T-cell (primary cell): ENCODE results near the gene TMOD2. TPM values are rescaled to one million over a fixed set of nuclear protein-coding genes. Genes with fewer than 3 reads are reported as not detected.
"Not testable (repeated sequence)": the region's sequence is repeated elsewhere in the genome, so short reads cannot be mapped to it uniquely, and the experiment has no call there.

ENCODE experiments used
- ATAC-seq, 4 experiments: fragments of 200-7000 bp in 3 of 4; fragments of 150-1000 bp in 1 of 4; cut with Tn5 transposase; replicated peaks in 1 of 4; 1 replicate in 3 of 4; 2 replicates in 1 of 4; pipeline ENCODE4 v1.10.0; 2021; ENCODE audit warnings: moderate library complexity in 3 of 4, mild to moderate bottlenecking in 2 of 4, moderate number of reproducible peaks in 1 of 4
- CTCF ChIA-PET, 2 donors: fragments of 300-600 bp; sonication (Branson Sonifier 250); formaldehyde crosslinking; loops; one replicate each; lab custom pipeline; 2022; ENCODE audit warnings: antibody characterized with exemption in 2 of 2; lab: Charles Lee
- POLR2A ChIA-PET, 2 donors: fragments of 300-600 bp; sonication (Branson Sonifier 250); formaldehyde crosslinking; loops; one replicate each; lab custom pipeline; 2022; ENCODE audit warnings: antibody characterized with exemption in 2 of 2; lab: Charles Lee
- DNase-seq, 35 experiments: peaks; one replicate each; pipeline versions ENCODE4 v3.0.0 to v3.0.0-alpha.2; 2013 to 2023
- H3K27ac ChIP-seq: one replicate; pipeline ENCODE4 v1.5.1; 2013; ENCODE audit warnings: low read length
- H3K27me3 ChIP-seq, 2 experiments: replicated peaks in 1 of 2; 1 replicate in 1 of 2; 2 replicates in 1 of 2; pipeline versions ENCODE4 v1.6.1 to v1.7.0; 2013; ENCODE audit warnings: low read length in 1 of 2, mixed read lengths in 1 of 2; ENCODE audit not compliant: control insufficient read depth in 2 of 2, insufficient read depth in 2 of 2; ENCODE audit errors: extremely low read depth in 1 of 2
- H3K36me3 ChIP-seq, 2 donors: 1 replicate in 1 of 2; 2 replicates in 1 of 2; pipeline versions ENCODE4 v1.6.1 to v1.7.0; 2013; ENCODE audit warnings: low read length in 1 of 2; ENCODE audit not compliant: control insufficient read depth in 2 of 2, insufficient read depth in 1 of 2; ENCODE audit errors: extremely low read depth in 1 of 2
- H3K4me1 ChIP-seq, 2 experiments: 1 replicate in 1 of 2; 2 replicates in 1 of 2; pipeline versions ENCODE4 v1.6.1 to v1.7.0; 2013; ENCODE audit warnings: low read length in 2 of 2, mixed read lengths in 1 of 2; ENCODE audit not compliant: insufficient read depth in 2 of 2, control insufficient read depth in 1 of 2; ENCODE audit errors: extremely low read depth in 1 of 2
- H3K4me3 ChIP-seq, 2 donors: 1 replicate in 1 of 2; 2 replicates in 1 of 2; pipeline versions ENCODE4 v1.5.1 to v1.7.0; 2013; ENCODE audit warnings: mild to moderate bottlenecking in 2 of 2, low read length in 1 of 2, moderate library complexity in 1 of 2; ENCODE audit not compliant: control insufficient read depth in 1 of 2; ENCODE audit errors: extremely low read depth in 1 of 2
- H3K9me3 ChIP-seq: 2 replicates; pipeline ENCODE4 v1.7.0; 2013
- H3K27ac Mint-ChIP-seq, 2 donors: one replicate each; pipeline ENCODE4 v1.8.0; 2020 to 2021; ENCODE audit warnings: mild to moderate bottlenecking in 2 of 2, mixed read lengths in 2 of 2
- H3K27me3 Mint-ChIP-seq, 2 donors: one replicate each; pipeline ENCODE4 v1.8.0; 2021 to 2022; ENCODE audit warnings: mixed read lengths in 2 of 2
- H3K36me3 Mint-ChIP-seq: one replicate; pipeline ENCODE4 v1.8.0; 2021; ENCODE audit warnings: mixed read lengths
- H3K4me1 Mint-ChIP-seq, 3 donors: one replicate each; pipeline ENCODE4 v1.8.0; 2020 to 2022; ENCODE audit warnings: mixed read lengths in 3 of 3, mild to moderate bottlenecking in 1 of 3
- H3K4me3 Mint-ChIP-seq, 3 donors: one replicate each; pipeline ENCODE4 v1.8.0; 2020 to 2022; ENCODE audit warnings: mild to moderate bottlenecking in 3 of 3, mixed read lengths in 3 of 3, moderate library complexity in 3 of 3
- H3K9me3 Mint-ChIP-seq, 3 donors: one replicate each; pipeline ENCODE4 v1.8.0; 2020 to 2022; ENCODE audit warnings: mixed read lengths in 3 of 3
- WGBS: methylation state at CpG from one replicate; pipeline ENCODE4 v1.1.5; 2013; ENCODE audit warnings: missing lambda C conversion rate; ENCODE audit not compliant: insufficient coverage; 5-methylcytosine and 5-hydroxymethylcytosine counted together
- total RNA-seq, 35 experiments: library from RNA in 6 of 35; stranded (reverse) in 6 of 35; fragments of 120-200 nt in 1 of 35; gene quantifications; one replicate each; pipeline versions ENCODE4 v1.2.1 to v1.2.4 and lab custom pipeline; 2013 to 2026

TMOD2 gene
- total RNA-seq, 5 donors from 2014 or later (not counting 1 experiment from before 2014, with no cell fraction given), result 10.9 to 17.2 (median 16.8) TPM

- CTCF ChIA-PET, result no interaction called here
These were observed 31.0 kb downstream of the TMOD2 start for GRCh38 chr15:51782357-51782896.

DNA sequence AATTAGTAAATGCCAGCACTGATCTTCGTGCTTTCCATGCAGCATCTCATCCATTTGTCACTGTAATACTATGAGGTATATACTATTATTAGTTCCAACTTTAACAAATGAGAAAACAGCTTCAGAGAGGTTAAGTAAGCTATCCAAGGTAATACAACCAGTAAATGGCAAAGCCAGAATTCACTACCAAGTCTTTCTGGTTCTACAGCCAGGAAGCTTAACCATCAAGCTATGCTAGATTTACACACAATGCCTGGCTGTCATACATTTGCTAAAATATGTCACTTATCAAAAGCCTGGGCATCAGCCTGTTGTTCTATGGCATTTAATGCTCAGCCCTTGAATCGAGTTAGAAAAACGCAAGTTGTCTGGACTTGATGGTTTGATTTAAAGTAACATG, 32.6 kb downstream of the TMOD2 start:
- no peak overlapping the region for H3K4me3 ChIP-seq
- H3K9me3 ChIP-seq, result no peaks in the 10 kb centered on the region
- WGBS, result no CpG with 5 or more reads among the region's 3 CpGs
- Mint-ChIP-seq H3K9me3 (no peaks in the 10 kb centered on the region), H3K27ac (no peak overlapping the region), H3K27me3 (no peaks in the 10 kb centered on the region), H3K4me3 (no peak overlapping the region), H3K36me3 (peaks cover 69% of the 10 kb centered on the region), H3K4me1 (peaks cover 0 to 4% (median 0%) of the 10 kb centered on the region in 3 donors)
- no peak overlapping the region for H3K27ac ChIP-seq
- DNase-seq, result no peak
- no peak for ATAC-seq
- ChIA-PET POLR2A (no interaction called here), CTCF (no interaction called here)
- H3K36me3 ChIP-seq, result peaks cover 16 to 28% of the 10 kb centered on the region in 2 donors
- no peaks in the 10 kb centered on the region for H3K4me1 ChIP-seq
- H3K27me3 ChIP-seq, result no peaks in the 10 kb centered on the region

More at GRCh38 chr15:51782357-51782896, 31.0 kb downstream of the TMOD2 start:
- Histone ChIP-seq H3K36me3 (peaks cover 16 to 28% of the 10 kb centered on the region in 2 donors), H3K4me3 (no peak overlapping the region), H3K9me3 (no peaks in the 10 kb centered on the region), H3K27me3 (no peaks in the 10 kb centered on the region), H3K27ac (no peak overlapping the region), H3K4me1 (no peaks in the 10 kb centered on the region)
- DNase-seq, result no peak
- WGBS, result 100% methylated on average over 3 of the region's 7 CpGs
- Mint-ChIP-seq H3K27me3 (no peaks in the 10 kb centered on the region), H3K27ac (no peak overlapping the region), H3K4me1 (peaks cover 0 to 4% (median 0%) of the 10 kb centered on the region in 3 donors), H3K36me3 (peaks cover 61% of the 10 kb centered on the region), H3K9me3 (no peaks in the 10 kb centered on the region), H3K4me3 (no peak overlapping the region)
- POLR2A ChIA-PET, result no interaction called here
- ATAC-seq, result no peak

- POLR2A ChIA-PET, H3K27me3 Mint-ChIP-seq, DNase-seq, H3K4me3 Mint-ChIP-seq, H3K9me3 ChIP-seq, H3K4me1 Mint-ChIP-seq, CTCF ChIA-PET, H3K4me1 ChIP-seq, ATAC-seq, H3K4me3 ChIP-seq, H3K27me3 ChIP-seq, H3K27ac ChIP-seq, H3K27ac Mint-ChIP-seq, H3K9me3 Mint-ChIP-seq: not testable (repeated sequence)
- over 99% methylated on average over 11 of the region's 11 CpGs for WGBS
- H3K36me3 Mint-ChIP-seq, result peaks cover 48% of the 10 kb centered on the region
- peaks cover 7 to 18% of the 10 kb centered on the region in 2 donors for H3K36me3 ChIP-seq
These were observed 35.7 kb downstream of the TMOD2 start for GRCh38 chr15:51787130-51787529.

- ATAC-seq, result not testable (repeated sequence)
These were observed 41.1 kb downstream of the TMOD2 start for GRCh38 chr15:51792474-51792873.

DNA sequence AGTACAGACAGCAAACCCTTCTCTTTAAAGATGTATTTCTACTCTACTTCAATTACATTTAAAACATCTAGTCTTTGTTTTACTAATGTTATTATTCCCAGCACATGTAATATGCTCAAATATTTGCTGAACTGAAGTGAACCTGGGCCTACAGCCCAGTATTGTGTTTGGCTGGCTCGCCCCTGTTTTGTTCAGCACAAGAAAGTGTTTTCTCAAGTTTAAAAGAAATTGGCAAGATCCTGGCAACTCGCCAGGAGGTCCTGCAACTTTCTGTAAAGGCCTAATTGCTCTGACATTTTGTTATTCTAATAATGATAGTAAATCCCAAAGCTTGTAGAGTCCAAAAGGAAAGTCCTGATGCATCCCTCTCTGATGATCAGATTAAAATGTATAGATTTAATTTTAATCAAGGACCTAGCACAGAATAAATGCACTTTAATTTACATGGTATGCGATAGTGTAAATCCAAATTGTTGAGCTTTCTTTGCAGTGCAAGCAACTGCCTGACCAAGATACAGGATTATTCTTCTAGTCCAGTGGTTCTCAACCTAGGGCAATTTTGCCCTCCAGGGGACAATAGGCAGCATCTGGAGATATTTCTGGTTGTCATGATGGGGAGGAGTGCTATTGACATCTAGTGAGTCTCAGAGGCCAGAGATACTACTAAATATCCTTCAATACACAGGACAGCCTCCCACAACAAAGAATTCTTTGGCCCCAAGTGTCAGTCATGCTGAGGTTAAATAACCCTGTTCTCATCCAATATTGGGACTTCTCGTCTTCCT, 42.3 kb downstream of the TMOD2 start:
- Histone ChIP-seq H3K36me3 (peaks cover 3 to 6% of the 10 kb centered on the region in 2 donors), H3K4me3 (no peak overlapping the region), H3K27me3 (no peaks in the 10 kb centered on the region), H3K27ac (no peak overlapping the region), H3K4me1 (no peaks in the 10 kb centered on the region), H3K9me3 (no peaks in the 10 kb centered on the region)
- H3K36me3 Mint-ChIP-seq, result peaks cover 13% of the 10 kb centered on the region
- no peak overlapping the region for H3K4me3 Mint-ChIP-seq
- POLR2A ChIA-PET, result no interaction called here
- no peaks in the 10 kb centered on the region for H3K27me3 Mint-ChIP-seq
- DNase-seq (no peak), ATAC-seq (no peak)
- H3K27ac Mint-ChIP-seq, result no peak overlapping the region
- 100% methylated on average over 1 of the region's 4 CpGs for WGBS
- CTCF ChIA-PET, result no interaction called here
- peaks cover 0 to 8% (median 0%) of the 10 kb centered on the region in 3 donors for H3K9me3 Mint-ChIP-seq
- H3K4me1 Mint-ChIP-seq, result no peaks in the 10 kb centered on the region

More at GRCh38 chr15:51792474-51792873, 41.1 kb downstream of the TMOD2 start:
- H3K27me3 Mint-ChIP-seq, H3K9me3 ChIP-seq, H3K27me3 ChIP-seq, H3K4me1 ChIP-seq, CTCF ChIA-PET, H3K9me3 Mint-ChIP-seq, H3K4me3 ChIP-seq, H3K27ac Mint-ChIP-seq, H3K4me3 Mint-ChIP-seq, H3K4me1 Mint-ChIP-seq, POLR2A ChIA-PET, H3K36me3 ChIP-seq, H3K27ac ChIP-seq, DNase-seq: not testable (repeated sequence)
- WGBS, result no CpG with 5 or more reads among the region's 4 CpGs
- H3K36me3 Mint-ChIP-seq, result peaks cover 14% of the 10 kb centered on the region

DNA sequence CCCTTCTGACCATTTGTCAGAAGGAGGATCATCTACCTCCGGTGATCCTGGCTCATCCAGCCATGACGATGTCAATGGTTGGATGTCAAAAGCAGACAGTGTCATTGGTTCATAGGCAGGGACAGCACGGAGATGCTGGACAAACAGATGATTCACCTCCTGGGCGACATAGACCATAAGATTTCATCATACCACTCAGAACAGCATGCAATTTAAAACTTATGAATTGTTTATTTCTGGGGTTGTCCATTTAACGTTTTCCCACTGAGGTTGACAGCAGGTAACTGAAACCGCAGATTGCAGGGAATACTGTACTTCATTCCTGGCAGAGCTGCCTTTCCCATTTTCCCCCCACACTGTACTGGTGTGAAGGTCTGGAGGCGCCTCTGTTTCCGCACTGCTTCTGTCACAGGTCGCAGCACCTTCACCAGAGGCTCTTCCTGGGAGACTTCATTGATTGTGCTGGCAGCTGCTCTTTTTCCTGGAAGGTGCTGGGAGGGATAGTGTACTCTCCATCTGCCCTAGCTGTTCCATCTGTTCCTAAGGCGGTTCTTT, 45.5 kb downstream of the TMOD2 start:
- Mint-ChIP-seq H3K27ac (no peak overlapping the region), H3K4me3 (no peak overlapping the region), H3K9me3 (peaks cover 0 to 5% (median 0%) of the 10 kb centered on the region in 3 donors), H3K27me3 (no peaks in the 10 kb centered on the region), H3K36me3 (peaks cover 30% of the 10 kb centered on the region), H3K4me1 (no peaks in the 10 kb centered on the region)
- WGBS, result 97% methylated on average over 3 of the region's 10 CpGs
- Histone ChIP-seq H3K9me3 (no peaks in the 10 kb centered on the region), H3K27ac (no peak overlapping the region), H3K36me3 (peaks cover 5 to 20% of the 10 kb centered on the region in 2 donors), H3K4me3 (no peak overlapping the region), H3K4me1 (no peaks in the 10 kb centered on the region), H3K27me3 (no peaks in the 10 kb centered on the region)
- ATAC-seq (no peak), DNase-seq (no peak)
- ChIA-PET POLR2A (no interaction called here), CTCF (no interaction called here)
